VCaP (cell line): ENCODE measurements around the gene SULT6B1.

Experiments used
- H3K27ac ChIP-seq: fragments of 450-650 bp; 2 replicates; pipeline ENCODE4 v1.5.1; 2017
- TF ChIP-seq, protein P1 (sequence below): fragments of 450-650 bp; conservative IDR thresholded peaks from 2 replicates; pipeline ENCODE4 v1.5.1; 2017; ENCODE audit warnings: mild to moderate bottlenecking, moderate library complexity

The SULT6B1 gene

GRCh38 chr2:37132914-37133313 is 55.6 kb downstream of the SULT6B1 start:
- H3K27ac ChIP-seq: no peak overlapping the region
- TF ChIP-seq, protein P1, sequence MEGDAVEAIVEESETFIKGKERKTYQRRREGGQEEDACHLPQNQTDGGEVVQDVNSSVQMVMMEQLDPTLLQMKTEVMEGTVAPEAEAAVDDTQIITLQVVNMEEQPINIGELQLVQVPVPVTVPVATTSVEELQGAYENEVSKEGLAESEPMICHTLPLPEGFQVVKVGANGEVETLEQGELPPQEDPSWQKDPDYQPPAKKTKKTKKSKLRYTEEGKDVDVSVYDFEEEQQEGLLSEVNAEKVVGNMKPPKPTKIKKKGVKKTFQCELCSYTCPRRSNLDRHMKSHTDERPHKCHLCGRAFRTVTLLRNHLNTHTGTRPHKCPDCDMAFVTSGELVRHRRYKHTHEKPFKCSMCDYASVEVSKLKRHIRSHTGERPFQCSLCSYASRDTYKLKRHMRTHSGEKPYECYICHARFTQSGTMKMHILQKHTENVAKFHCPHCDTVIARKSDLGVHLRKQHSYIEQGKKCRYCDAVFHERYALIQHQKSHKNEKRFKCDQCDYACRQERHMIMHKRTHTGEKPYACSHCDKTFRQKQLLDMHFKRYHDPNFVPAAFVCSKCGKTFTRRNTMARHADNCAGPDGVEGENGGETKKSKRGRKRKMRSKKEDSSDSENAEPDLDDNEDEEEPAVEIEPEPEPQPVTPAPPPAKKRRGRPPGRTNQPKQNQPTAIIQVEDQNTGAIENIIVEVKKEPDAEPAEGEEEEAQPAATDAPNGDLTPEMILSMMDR: no peak

- TF ChIP-seq, protein P1: no peak
- H3K27ac ChIP-seq: no peak overlapping the region
Observed at GRCh38 chr2:37125416-37125815, 63.1 kb downstream of the SULT6B1 start.

DNA sequence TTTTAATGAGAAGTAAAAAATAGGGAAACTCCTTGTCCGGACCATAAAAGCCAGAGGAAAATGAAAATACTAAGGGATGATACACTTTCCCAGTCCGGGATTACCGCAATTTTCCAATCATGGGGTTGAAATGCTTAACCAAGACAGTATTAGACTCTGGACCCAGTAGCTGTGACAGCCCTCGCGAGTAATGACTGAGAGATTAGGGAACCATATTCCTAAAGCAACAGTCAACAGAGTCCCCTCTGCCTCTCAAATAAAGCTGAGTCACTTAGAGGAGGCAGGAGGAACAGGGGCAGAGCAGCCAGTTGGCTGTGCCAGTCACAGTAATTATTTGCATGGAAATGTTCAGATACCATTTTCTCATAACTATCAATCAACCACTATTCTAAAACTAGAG is 69.3 kb downstream of the SULT6B1 start:
- TF ChIP-seq, protein P1: no peak
- no peak overlapping the region for H3K27ac ChIP-seq
